Measurements from ENCODE around the gene ARMH4. TPM values are rescaled to one million over a fixed set of nuclear protein-coding genes. Genes with fewer than 3 reads are reported as not detected.

Gene ARMH4
- total and polyA plus RNA-seq, 10 of the 15 experiments (the other 5 are each of a cell fraction or from before 2014, with no cell fraction given), result 0.50 to 0.97 (median 0.60) TPM; not detected in 7

GRCh38 chr14:58060077-58060476 lies 91.9 kb downstream of the ARMH4 start:
- ChIA-PET POLR2A (no interaction called here), SMC1A (ENCODE audit: uncharacterized antibody, unreplicated experiment) (no interaction called here), CTCF (interaction anchor here (0.6 to 1.1 kb wide), 2 partner anchors 14 to 560 kb away, joined by 3 read pairs; no protein-coding TSS in a partner anchor), RAD21 (ENCODE audit: unreplicated experiment) (no interaction called here)
- no peaks in the 10 kb centered on the region for H3K79me2 ChIP-seq (ENCODE audit: control insufficient read depth, insufficient read depth, low read length)
- H3K27me3 ChIP-seq (replicated peaks in 1 of 2; ENCODE audit: control insufficient read depth in 2 of 2, insufficient read depth in 2 of 2, low read length in 1 of 2), result peaks cover 0 to 1% of the 10 kb centered on the region in 2 experiments; a peak in 3 of 4 replicates
- FAIRE-seq, result no peak
- 0% methylated on average over 3 of the region's 3 CpGs for WGBS (ENCODE audit: insufficient coverage, insufficient replicate concordance, low lambda C conversion rate, missing lambda C conversion rate)
- no peak for ATAC-seq
- no peaks in the 10 kb centered on the region for H3K36me3 ChIP-seq (ENCODE audit: control insufficient read depth in 2 of 2, insufficient read depth in 2 of 2, low read length in 1 of 2)
- no peak for DNase-seq (ENCODE audit: low read depth, low spot score)
- H3K4me1 ChIP-seq (ENCODE audit: control insufficient read depth, insufficient read depth, low read length), result no peaks in the 10 kb centered on the region
- no peak overlapping the region for H3K4me2 ChIP-seq (ENCODE audit: control insufficient read depth, insufficient read depth)
- no peaks in the 10 kb centered on the region for H3K9me3 ChIP-seq (replicated peaks; ENCODE audit: control insufficient read depth, insufficient read depth, low read length)
- no peaks in the 10 kb centered on the region for H4K20me1 ChIP-seq (ENCODE audit: control insufficient read depth, insufficient read depth)
- H3K27ac ChIP-seq (ENCODE audit: control insufficient read depth, insufficient read depth), result no peak overlapping the region
- in situ Hi-C loops (cut with MboI), result loop anchor here (10.0 kb wide), 1 partner anchor 575 kb away; no protein-coding TSS in a partner anchor
- H2AFZ ChIP-seq (ENCODE audit: control insufficient read depth, low read depth, low read length), result no peak overlapping the region
- no TSS peak for BruUV-seq (replicated peaks)
- no peak overlapping the region for H3K4me3 ChIP-seq
- no peak overlapping the region for H3K9ac ChIP-seq (ENCODE audit: control insufficient read depth, insufficient read depth, low read length)
- intact Hi-C loops (cut with micrococcal nuclease; ENCODE audit: unreplicated experiment), result no loop called here
- TF ChIP-seq SPI1 (IDR thresholded peaks at IDR 0.05; ENCODE audit: borderline replicate concordance, insufficient read depth, low read depth, low read length) (no peak), ZBTB33 (IDR thresholded peaks at IDR 0.05) (no peak), SREBF2 (IDR thresholded peaks at IDR 0.05; ENCODE audit: low read length) (no peak), CEBPZ (IDR thresholded peaks at IDR 0.05; ENCODE audit: low read depth, low read length) (no peak), BCL3 (IDR thresholded peaks at IDR 0.05; ENCODE audit: borderline replicate concordance, insufficient read depth, low read depth, low read length, poor library complexity, severe bottlenecking) (no peak), ZSCAN29 (IDR thresholded peaks at IDR 0.05) (no peak), ESRRA (IDR thresholded peaks at IDR 0.05; ENCODE audit: low read length) (no peak), MYB (IDR thresholded peaks at IDR 0.05; ENCODE audit: borderline replicate concordance, low read depth, low read length) (no peak), ZNF687 (IDR thresholded peaks at IDR 0.05) (no peak)
